Activated T-cell treated with anti-CD3 and anti-CD28 coated beads, Interleukin-2, amount 50 U/mL, for 48 hours (primary cell): Measurements from ENCODE around the gene SIK2.

Experiments
- DNase-seq, 2 experiments: peaks; one replicate each; pipeline ENCODE4 v3.0.0-alpha.2; 2020

Gene SIK2

GRCh38 chr11:111660822-111661221 is 58.6 kb downstream of the SIK2 start:
- DNase-seq, result no peak

- no peak for DNase-seq
Measured at GRCh38 chr11:111663820-111664219, 61.6 kb downstream of the SIK2 start.

- no peak for DNase-seq
Measured at GRCh38 chr11:111665777-111666176, 63.5 kb downstream of the SIK2 start.

- no peak for DNase-seq
Measured at GRCh38 chr11:111668980-111669379, 66.7 kb downstream of the SIK2 start.

- DNase-seq, result no peak
Measured at GRCh38 chr11:111671383-111671782, 69.1 kb downstream of the SIK2 start.

- no peak for DNase-seq
Measured at GRCh38 chr11:111672949-111673348, 70.7 kb downstream of the SIK2 start.

GRCh38 chr11:111674941-111675340 is 72.7 kb downstream of the SIK2 start:
- DNase-seq, result no peak

- no peak for DNase-seq
Measured at GRCh38 chr11:111675891-111676290, 73.6 kb downstream of the SIK2 start.

- DNase-seq, result no peak
Measured at GRCh38 chr11:111676878-111677585, 74.8 kb downstream of the SIK2 start.

GRCh38 chr11:111680486-111681175 is 78.4 kb downstream of the SIK2 start:
- DNase-seq, result no peak

GRCh38 chr11:111683806-111684205 is 81.6 kb downstream of the SIK2 start:
- DNase-seq, result no peak

GRCh38 chr11:111684251-111684650 is 82.0 kb downstream of the SIK2 start:
- no peak for DNase-seq

GRCh38 chr11:111688013-111688412 is 85.8 kb downstream of the SIK2 start:
- no peak for DNase-seq

- no peak for DNase-seq
Measured at GRCh38 chr11:111691176-111691575, 88.9 kb downstream of the SIK2 start.

- no peak for DNase-seq
Measured at GRCh38 chr11:111691741-111692140, 89.5 kb downstream of the SIK2 start.

- DNase-seq, result no peak
Measured at GRCh38 chr11:111693224-111693937, 91.1 kb downstream of the SIK2 start.

- no peak for DNase-seq
Measured at GRCh38 chr11:111694851-111695250, 92.6 kb downstream of the SIK2 start.

GRCh38 chr11:111696556-111696955 is 94.3 kb downstream of the SIK2 start:
- DNase-seq, result no peak

GRCh38 chr11:111697933-111698371 is 95.7 kb downstream of the SIK2 start:
- DNase-seq, result no peak

GRCh38 chr11:111698852-111699559 is 96.8 kb downstream of the SIK2 start:
- peak in 1 of 2 experiments; percentile 25 for DNase-seq

GRCh38 chr11:111699579-111700156 is 97.4 kb downstream of the SIK2 start:
- no peak for DNase-seq

GRCh38 chr11:111700162-111700561 is 97.9 kb downstream of the SIK2 start:
- DNase-seq, result no peak

GRCh38 chr11:111702623-111703022 is 100.4 kb downstream of the SIK2 start:
- DNase-seq, result no peak
